Esophagus muscularis mucosa (tissue), 4 donors: ENCODE results near the gene TMEM8B.

Source experiments
- CTCF ChIP-seq, 3 experiments: fragments of 200-600 bp in 2 of 3; fragments of 450-650 bp in 1 of 3; sonication (generic) in 2 of 3; IDR thresholded peaks; one replicate each; pipeline ENCODE4 v1.5.1; 2017 to 2019; ENCODE audit warnings: antibody characterized with exemption in 3 of 3, mild to moderate bottlenecking in 2 of 3, moderate library complexity in 1 of 3
- EP300 ChIP-seq: sonication (generic); formaldehyde crosslinking; IDR thresholded peaks from one replicate; pipeline ENCODE4 v1.6.1; 2017; ENCODE audit warnings: antibody characterized with exemption
- POLR2A ChIP-seq: fragments of 450-650 bp; IDR thresholded peaks from one replicate; pipeline ENCODE4 v1.6.1; 2017; ENCODE audit warnings: antibody characterized with exemption, moderate library complexity, mild to moderate bottlenecking, low read depth

- TF ChIP-seq CTCF (IDR thresholded peaks at IDR 0.05) (no peak), POLR2A (no peak), EP300 (no peak)
Measured at GRCh38 chr9:35845824-35846771, 17.1 kb downstream of the TMEM8B start.
